Adrenal gland (tissue), 5 donors: ENCODE results near the gene KYNU.

Experiments
- POLR2A ChIP-seq, 2 donors: fragments of 450-650 bp; IDR thresholded peaks; one replicate each; pipeline ENCODE4 v1.6.1; 2017; ENCODE audit warnings: antibody characterized with exemption in 2 of 2, mild to moderate bottlenecking in 2 of 2, moderate library complexity in 1 of 2
- TF ChIP-seq, protein P1 (sequence below), 6 experiments: fragments of 450-650 bp in 4 of 6; fragments of 200-600 bp in 2 of 6; sonication (generic) in 1 of 6; IDR thresholded peaks; 1 replicate in 5 of 6; 2 replicates in 1 of 6; pipeline versions ENCODE4 v1.5.1 to v1.8.0; 2016 to 2021; ENCODE audit warnings: antibody characterized with exemption in 6 of 6, mild to moderate bottlenecking in 2 of 6, moderate library complexity in 1 of 6
- donor health status: DM: no; HTN: no; CAD: no.

DNA sequence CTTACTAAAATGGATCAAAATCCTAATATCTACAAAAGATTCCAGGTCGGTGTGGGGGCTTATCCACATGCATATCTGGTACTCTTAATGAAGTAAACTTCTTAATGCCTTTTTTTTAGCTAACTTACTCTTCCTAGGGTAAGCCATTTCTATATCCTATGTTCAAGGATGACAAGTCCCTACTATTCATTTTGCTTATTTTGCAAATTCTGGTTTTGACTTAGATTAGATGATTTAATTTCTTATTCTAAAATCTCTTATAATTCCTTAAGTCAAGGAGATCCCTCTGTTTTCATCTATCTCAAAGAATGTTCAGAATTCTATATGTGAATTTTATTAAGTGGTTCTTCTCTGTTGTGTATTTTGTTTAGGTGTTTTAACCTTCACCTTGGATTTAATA, 79.7 kb downstream of the KYNU start:
- TF ChIP-seq, protein P1, sequence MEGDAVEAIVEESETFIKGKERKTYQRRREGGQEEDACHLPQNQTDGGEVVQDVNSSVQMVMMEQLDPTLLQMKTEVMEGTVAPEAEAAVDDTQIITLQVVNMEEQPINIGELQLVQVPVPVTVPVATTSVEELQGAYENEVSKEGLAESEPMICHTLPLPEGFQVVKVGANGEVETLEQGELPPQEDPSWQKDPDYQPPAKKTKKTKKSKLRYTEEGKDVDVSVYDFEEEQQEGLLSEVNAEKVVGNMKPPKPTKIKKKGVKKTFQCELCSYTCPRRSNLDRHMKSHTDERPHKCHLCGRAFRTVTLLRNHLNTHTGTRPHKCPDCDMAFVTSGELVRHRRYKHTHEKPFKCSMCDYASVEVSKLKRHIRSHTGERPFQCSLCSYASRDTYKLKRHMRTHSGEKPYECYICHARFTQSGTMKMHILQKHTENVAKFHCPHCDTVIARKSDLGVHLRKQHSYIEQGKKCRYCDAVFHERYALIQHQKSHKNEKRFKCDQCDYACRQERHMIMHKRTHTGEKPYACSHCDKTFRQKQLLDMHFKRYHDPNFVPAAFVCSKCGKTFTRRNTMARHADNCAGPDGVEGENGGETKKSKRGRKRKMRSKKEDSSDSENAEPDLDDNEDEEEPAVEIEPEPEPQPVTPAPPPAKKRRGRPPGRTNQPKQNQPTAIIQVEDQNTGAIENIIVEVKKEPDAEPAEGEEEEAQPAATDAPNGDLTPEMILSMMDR (IDR thresholded peaks at IDR 0.05): no peak
- TF ChIP-seq POLR2A (IDR thresholded peaks at IDR 0.05): no peak
